Neural cell (in vitro differentiated cells): ENCODE results near the gene NISCH. TPM values are rescaled to one million over a fixed set of nuclear protein-coding genes. Genes with fewer than 3 reads are reported as not detected.

ENCODE experiments used
- H2AFZ ChIP-seq: fragments of 200-600, 300-800 bp; sonication (generic), shearing (Covaris generic); 2 replicates; pipeline ENCODE4 v1.6.0; 2014; ENCODE audit warnings: low read depth, mild to moderate bottlenecking, antibody characterized with exemption, low read length, moderate library complexity
- H3F3A ChIP-seq: fragments of 200-600 bp; shearing (Covaris generic); 2 replicates; pipeline ENCODE4 v1.6.1; 2016; ENCODE audit warnings: mild to moderate bottlenecking, moderate library complexity, mixed read lengths, antibody characterized with exemption, low read length; ENCODE audit not compliant: insufficient read depth, poor library complexity, severe bottlenecking
- H3K27ac ChIP-seq: fragments of 200-600, 300-800 bp; sonication (generic), shearing (Covaris generic); 2 replicates; pipeline ENCODE4 v1.5.1; 2014; ENCODE audit warnings: mild to moderate bottlenecking, low read length, moderate library complexity
- H3K27me3 ChIP-seq: fragments of 300-800, 200-600 bp; sonication (generic), shearing (Covaris generic); 2 replicates; pipeline ENCODE4 v1.6.0; 2014; ENCODE audit warnings: mild to moderate bottlenecking, low read depth, low read length, moderate library complexity; ENCODE audit not compliant: insufficient read depth
- H3K36me3 ChIP-seq: fragments of 300-800, 200-600 bp; sonication (generic), shearing (Covaris generic); 2 replicates; pipeline ENCODE4 v1.5.1; 2014; ENCODE audit warnings: mild to moderate bottlenecking, antibody characterized with exemption, low read length, moderate library complexity; ENCODE audit not compliant: insufficient read depth
- H3K4me2 ChIP-seq: fragments of 300-800, 200-600 bp; sonication (generic), shearing (Covaris generic); 2 replicates; pipeline ENCODE4 v1.6.0; 2014; ENCODE audit warnings: mild to moderate bottlenecking, low read length
- H3K4me3 ChIP-seq: fragments of 300-800, 200-600 bp; sonication (generic), shearing (Covaris generic); 2 replicates; pipeline ENCODE4 v1.5.1; 2014; ENCODE audit warnings: mild to moderate bottlenecking, low read length, moderate library complexity
- H3K79me2 ChIP-seq: fragments of 200-600 bp; shearing (Covaris generic); replicated peaks from 2 replicates; pipeline ENCODE4 v1.6.0; 2014; ENCODE audit warnings: mild to moderate bottlenecking, low read length, moderate library complexity; ENCODE audit not compliant: insufficient read depth
- H3K9ac ChIP-seq: fragments of 300-800, 200-600 bp; sonication (generic), shearing (Covaris generic); 2 replicates; pipeline ENCODE4 v1.6.1; 2016; ENCODE audit warnings: mild to moderate bottlenecking, low read length, mixed read lengths
- H3K9me2 ChIP-seq: fragments of 200-600 bp; shearing (Covaris generic); 2 replicates; pipeline ENCODE4 v1.6.1; 2016; ENCODE audit warnings: mild to moderate bottlenecking, low read length, mixed read lengths; ENCODE audit not compliant: insufficient read depth
- H3K9me3 ChIP-seq: fragments of 200-600, 300-800 bp; sonication (generic), shearing (Covaris generic); 2 replicates; pipeline ENCODE4 v1.6.1; 2016; ENCODE audit warnings: mild to moderate bottlenecking, mixed run types, low read length, moderate library complexity, mixed read lengths
- H4K20me1 ChIP-seq: fragments of 200-600 bp; shearing (Covaris generic); 2 replicates; pipeline ENCODE4 v1.6.1; 2016; ENCODE audit warnings: mild to moderate bottlenecking, mixed run types; ENCODE audit not compliant: insufficient read depth
- EP300 ChIP-seq: fragments of 450-650 bp; conservative IDR thresholded peaks from 2 replicates; pipeline ENCODE4 v1.6.1; 2014; ENCODE audit warnings: antibody characterized with exemption, mild to moderate bottlenecking, moderate library complexity; ENCODE audit not compliant: poor library complexity, severe bottlenecking
- EZH2 ChIP-seq: fragments of 200-600, 300-800 bp; shearing (Covaris generic), sonication (generic); IDR thresholded peaks from 2 replicates; pipeline ENCODE4 v1.6.1; 2014; ENCODE audit warnings: antibody characterized with exemption, low read length, borderline replicate concordance, mild to moderate bottlenecking; ENCODE audit not compliant: insufficient read depth, poor library complexity, severe bottlenecking
- MXI1 ChIP-seq: fragments of 450-650 bp; conservative IDR thresholded peaks from 2 replicates; pipeline ENCODE4 v1.6.1; 2014; ENCODE audit warnings: antibody characterized with exemption, mild to moderate bottlenecking; ENCODE audit not compliant: poor library complexity, severe bottlenecking
- POLR2AphosphoS5 ChIP-seq: IDR thresholded peaks from 2 replicates; pipeline ENCODE4 v1.6.1; 2012
- RAD21 ChIP-seq: fragments of 450-650 bp; conservative IDR thresholded peaks from 2 replicates; pipeline ENCODE4 v1.6.1; 2014; ENCODE audit warnings: antibody characterized with exemption, mild to moderate bottlenecking, moderate library complexity
- REST ChIP-seq: IDR thresholded peaks from 2 replicates; pipeline ENCODE4 v1.6.1; 2012; ENCODE audit warnings: borderline replicate concordance
- SMC3 ChIP-seq: fragments of 450-650 bp; conservative IDR thresholded peaks from 2 replicates; pipeline ENCODE4 v1.6.1; 2014; ENCODE audit warnings: antibody characterized with exemption, mild to moderate bottlenecking, moderate library complexity; ENCODE audit not compliant: poor library complexity
- TAF1 ChIP-seq: IDR thresholded peaks from 2 replicates; pipeline ENCODE4 v1.6.1; 2012; ENCODE audit warnings: low read depth
- polyA plus RNA-seq: library from polyadenylated mRNA; depleted of rRNA; stranded (reverse); fragments of >200 nt; gene quantifications from 2 replicates; pipeline ENCODE4 v1.2.3, GENCODE V29; 2014
- TF ChIP-seq, protein P1 (sequence below): fragments of 450-650 bp; IDR thresholded peaks from 2 replicates; pipeline ENCODE4 v1.5.1; 2014; ENCODE audit warnings: antibody characterized with exemption, mild to moderate bottlenecking, moderate library complexity; ENCODE audit not compliant: poor library complexity, severe bottlenecking

NISCH gene
- polyA plus RNA-seq, 1 donor from 2014 or later: 88.9 TPM

- H3K36me3 ChIP-seq: peaks cover 1% of the 10 kb centered on the region
- no peaks in the 10 kb centered on the region for H3F3A ChIP-seq
- TF ChIP-seq POLR2AphosphoS5 (no peak), TAF1 (no peak), EP300 (no peak)
- H2AFZ ChIP-seq: no peak overlapping the region
- no peaks in the 10 kb centered on the region for H3K9me2 ChIP-seq
- no peaks in the 10 kb centered on the region for H4K20me1 ChIP-seq
- no peak overlapping the region for H3K27ac ChIP-seq
- H3K27me3 ChIP-seq: no peaks in the 10 kb centered on the region
- peak overlapping the region; percentile 89 for H3K4me2 ChIP-seq
- H3K9me3 ChIP-seq: no peaks in the 10 kb centered on the region
- H3K9ac ChIP-seq: peak overlapping the region; percentile 98
- peaks cover 20% of the 10 kb centered on the region for H3K79me2 ChIP-seq
- H3K4me3 ChIP-seq: peak overlapping the region; percentile 95
Observed at GRCh38 chr3:52408466-52408865, 46.9 kb upstream of the NISCH start.

DNA sequence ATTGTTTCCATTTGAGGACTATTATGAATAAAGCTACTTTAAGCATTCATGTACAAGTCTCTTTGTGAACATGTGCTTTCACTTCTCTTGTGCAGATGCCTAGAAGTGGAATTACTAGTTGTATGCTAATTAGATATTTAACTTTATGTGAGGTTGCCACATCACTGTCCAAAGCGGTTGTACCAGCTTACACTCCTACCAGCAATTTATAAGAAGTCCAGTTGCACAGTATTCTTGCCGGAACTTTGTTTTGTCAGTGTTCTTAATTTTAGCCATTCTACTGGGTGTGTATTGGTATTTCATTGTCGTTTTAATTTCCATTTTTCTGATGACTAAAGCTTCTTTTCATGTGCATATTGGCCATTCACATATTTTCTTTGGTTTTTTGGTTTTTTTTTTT lies 39.6 kb upstream of the NISCH start:
- Histone ChIP-seq H3K9me3 (no peaks in the 10 kb centered on the region), H3K27me3 (no peaks in the 10 kb centered on the region), H4K20me1 (no peaks in the 10 kb centered on the region), H2AFZ (no peak overlapping the region), H3K4me2 (no peak overlapping the region), H3F3A (no peaks in the 10 kb centered on the region), H3K9ac (no peak overlapping the region), H3K9me2 (no peaks in the 10 kb centered on the region), H3K79me2 (no peaks in the 10 kb centered on the region), H3K36me3 (no peaks in the 10 kb centered on the region), H3K4me3 (no peak overlapping the region), H3K27ac (no peak overlapping the region)
- TF ChIP-seq POLR2AphosphoS5 (no peak), EP300 (no peak), TAF1 (no peak), SMC3 (no peak), RAD21 (no peak), REST (no peak), MXI1 (no peak), EZH2 (no peak)
- TF ChIP-seq, protein P1, sequence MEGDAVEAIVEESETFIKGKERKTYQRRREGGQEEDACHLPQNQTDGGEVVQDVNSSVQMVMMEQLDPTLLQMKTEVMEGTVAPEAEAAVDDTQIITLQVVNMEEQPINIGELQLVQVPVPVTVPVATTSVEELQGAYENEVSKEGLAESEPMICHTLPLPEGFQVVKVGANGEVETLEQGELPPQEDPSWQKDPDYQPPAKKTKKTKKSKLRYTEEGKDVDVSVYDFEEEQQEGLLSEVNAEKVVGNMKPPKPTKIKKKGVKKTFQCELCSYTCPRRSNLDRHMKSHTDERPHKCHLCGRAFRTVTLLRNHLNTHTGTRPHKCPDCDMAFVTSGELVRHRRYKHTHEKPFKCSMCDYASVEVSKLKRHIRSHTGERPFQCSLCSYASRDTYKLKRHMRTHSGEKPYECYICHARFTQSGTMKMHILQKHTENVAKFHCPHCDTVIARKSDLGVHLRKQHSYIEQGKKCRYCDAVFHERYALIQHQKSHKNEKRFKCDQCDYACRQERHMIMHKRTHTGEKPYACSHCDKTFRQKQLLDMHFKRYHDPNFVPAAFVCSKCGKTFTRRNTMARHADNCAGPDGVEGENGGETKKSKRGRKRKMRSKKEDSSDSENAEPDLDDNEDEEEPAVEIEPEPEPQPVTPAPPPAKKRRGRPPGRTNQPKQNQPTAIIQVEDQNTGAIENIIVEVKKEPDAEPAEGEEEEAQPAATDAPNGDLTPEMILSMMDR: no peak

GRCh38 chr3:52420388-52420787 lies 35.0 kb upstream of the NISCH start:
- H3K4me2 ChIP-seq: no peak overlapping the region
- no peak overlapping the region for H3K4me3 ChIP-seq
- H3K9me2 ChIP-seq: no peaks in the 10 kb centered on the region
- no peaks in the 10 kb centered on the region for H3F3A ChIP-seq
- no peaks in the 10 kb centered on the region for H3K27me3 ChIP-seq
- H4K20me1 ChIP-seq: no peaks in the 10 kb centered on the region
- H3K27ac ChIP-seq: no peak overlapping the region
- no peaks in the 10 kb centered on the region for H3K36me3 ChIP-seq
- H3K9ac ChIP-seq: no peak overlapping the region
- no peak for TF ChIP-seq RAD21
- TF ChIP-seq MXI1: no peak
- TF ChIP-seq TAF1: no peak
- no peak for TF ChIP-seq POLR2AphosphoS5
- TF ChIP-seq, protein P1: no peak
- no peak for TF ChIP-seq EZH2
- TF ChIP-seq EP300: no peak
- TF ChIP-seq SMC3: no peak
- TF ChIP-seq REST: no peak
- H3K79me2 ChIP-seq: no peaks in the 10 kb centered on the region
- no peaks in the 10 kb centered on the region for H3K9me3 ChIP-seq
- H2AFZ ChIP-seq: no peak overlapping the region
